ENCODE data around the gene C17orf58. TPM values are rescaled to one million over a fixed set of nuclear protein-coding genes. Genes with fewer than 3 reads are reported as not detected.

Gene C17orf58
- total and polyA plus RNA-seq, 9 of the 15 experiments (the other 6 are each of a cell fraction or from before 2014, with no cell fraction given) = 8.6 to 37.4 (median 27.6) TPM

GRCh38 chr17:67974185-67974584, 22.1 kb downstream of the C17orf58 start:
- H3K9me1 ChIP-seq (ENCODE audit: control insufficient read depth, insufficient read depth, low read length) = no peaks in the 10 kb centered on the region
- H4K20me1 ChIP-seq (replicated peaks; ENCODE audit: control insufficient read depth, insufficient read depth, low read length) = no peaks in the 10 kb centered on the region
- FAIRE-seq = no peak
- ChIA-PET CTCF (ENCODE audit: low intra/inter-chr PET ratio) (no interaction called here), POLR2A (interaction anchor here (1.2 kb wide), 1 partner anchor 19 kb away, joined by 4 read pairs; no protein-coding TSS in a partner anchor)
- no peak overlapping the region for H3K9ac ChIP-seq (ENCODE audit: insufficient read depth in 1 of 2, low read depth in 2 of 2, low read length in 2 of 2)
- no peaks in the 10 kb centered on the region for H3K79me2 ChIP-seq (ENCODE audit: control insufficient read depth, insufficient read depth, low read length)
- no peak overlapping the region for H2AFZ ChIP-seq (ENCODE audit: low read depth, low read length)
- intact Hi-C loops (cut with micrococcal nuclease) (loop anchor here (5.0 kb wide), 1 partner anchor 142 kb away; no protein-coding TSS in a partner anchor), in situ Hi-C loops (cut with MboI) (loop anchor here (25.0 kb wide), 2 partner anchors 488 to 788 kb away; partner anchors contain the start of gene WIPI1)
- no peaks in the 10 kb centered on the region for H3K27me3 ChIP-seq (ENCODE audit: control insufficient read depth in 2 of 2, insufficient read depth in 2 of 2, low read length in 2 of 2)
- no peaks in the 10 kb centered on the region for H3K9me3 ChIP-seq (replicated peaks; ENCODE audit: control insufficient read depth, insufficient read depth, low read depth, low read length)
- H3K4me2 ChIP-seq (ENCODE audit: insufficient read depth, low read length) = no peak overlapping the region
- BruUV-seq (replicated peaks) = no TSS peak
- ATAC-seq = no peak
- no peak overlapping the region for H3K4me3 ChIP-seq
- H3K27ac ChIP-seq (ENCODE audit: extremely low read depth, low read depth, low read length) = no peak overlapping the region
- H3K4me1 ChIP-seq (replicated peaks in 1 of 2; ENCODE audit: control insufficient read depth in 2 of 2, insufficient read depth in 2 of 2, low read length in 2 of 2) = no peaks in the 10 kb centered on the region
- peaks cover 21% of the 10 kb centered on the region; the same call in 1 of the 3 replicates for H3K36me3 ChIP-seq (ENCODE audit: control insufficient read depth, insufficient read depth, low read length)
- TF ChIP-seq KDM4B (IDR thresholded peaks at IDR 0.05; ENCODE audit: borderline replicate concordance in 2 of 2, low read depth in 1 of 2) (no peak), FOXJ2 (tag; IDR thresholded peaks at IDR 0.05) (no peak), CGGBP1 (CRISPR knock-in tag; IDR thresholded peaks at IDR 0.05) (no peak), HMG20B (CRISPR knock-in tag; IDR thresholded peaks at IDR 0.05) (no peak), TBL1XR1 (IDR thresholded peaks at IDR 0.05; ENCODE audit: low read length in 2 of 2) (no peak)
- WGBS (ENCODE audit: insufficient coverage, low coverage, missing lambda C conversion rate) = 86% methylated on average over 9 of the region's 9 CpGs
- DNase-seq (ENCODE audit: extremely low read depth in 1 of 4, low spot score in 3 of 4) = no peak

GRCh38 chr17:67970783-67971182, 25.5 kb downstream of the C17orf58 start:
- ATAC-seq (no peak), DNase-seq (ENCODE audit: extremely low read depth in 1 of 4, low spot score in 3 of 4) (no peak), FAIRE-seq (no peak)
- no peaks in the 10 kb centered on the region for H3K9me1 ChIP-seq (ENCODE audit: control insufficient read depth, insufficient read depth, low read length)
- WGBS (ENCODE audit: insufficient coverage, low coverage, missing lambda C conversion rate) = 76% methylated on average over 6 of the region's 7 CpGs
- in situ Hi-C loops (cut with MboI) (loop anchor here (25.0 kb wide), 2 partner anchors 492 to 792 kb away; partner anchors contain the start of gene WIPI1), intact Hi-C loops (cut with micrococcal nuclease) (loop anchor here (5.0 kb wide), 1 partner anchor 138 kb away; no protein-coding TSS in a partner anchor)
- H4K20me1 ChIP-seq (replicated peaks; ENCODE audit: control insufficient read depth, insufficient read depth, low read length) = no peaks in the 10 kb centered on the region
- no peaks in the 10 kb centered on the region for H3K79me2 ChIP-seq (ENCODE audit: control insufficient read depth, insufficient read depth, low read length)
- no TSS peak for BruUV-seq (replicated peaks)
- H3K27me3 ChIP-seq (ENCODE audit: control insufficient read depth in 2 of 2, insufficient read depth in 2 of 2, low read length in 2 of 2) = no peaks in the 10 kb centered on the region
- peaks cover 29% of the 10 kb centered on the region; the same call in 2 of the 3 replicates for H3K36me3 ChIP-seq (ENCODE audit: control insufficient read depth, insufficient read depth, low read length)
- no peaks in the 10 kb centered on the region for H3K4me1 ChIP-seq (replicated peaks in 1 of 2; ENCODE audit: control insufficient read depth in 2 of 2, insufficient read depth in 2 of 2, low read length in 2 of 2)
- no peak overlapping the region for H2AFZ ChIP-seq (ENCODE audit: low read depth, low read length)
- no peak overlapping the region for H3K9ac ChIP-seq (ENCODE audit: insufficient read depth in 1 of 2, low read depth in 2 of 2, low read length in 2 of 2)
- H3K4me3 ChIP-seq = no peak overlapping the region
- no peak overlapping the region for H3K27ac ChIP-seq (ENCODE audit: extremely low read depth, low read depth, low read length)
- H3K9me3 ChIP-seq (replicated peaks; ENCODE audit: control insufficient read depth, insufficient read depth, low read depth, low read length) = no peaks in the 10 kb centered on the region
- CTCF ChIA-PET (ENCODE audit: low intra/inter-chr PET ratio) = no interaction called here
- POLR2A ChIA-PET = no interaction called here
- no peak overlapping the region for H3K4me2 ChIP-seq (ENCODE audit: insufficient read depth, low read length)
- TF ChIP-seq ELK3 (CRISPR knock-in tag; IDR thresholded peaks at IDR 0.05) = no peak
- no peak for TF ChIP-seq BRD9 (IDR thresholded peaks at IDR 0.05; ENCODE audit: low read depth, partially characterized antibody)
- TF ChIP-seq TAF1 (IDR thresholded peaks at IDR 0.05; ENCODE audit: control insufficient read depth, extremely low read depth, insufficient read depth, low read length, severe bottlenecking) = no peak
- TF ChIP-seq PATZ1 (CRISPR knock-in tag; IDR thresholded peaks at IDR 0.05; ENCODE audit: borderline replicate concordance) = no peak
- TF ChIP-seq KLF10 (CRISPR knock-in tag; IDR thresholded peaks at IDR 0.05) = no peak
- no peak for TF ChIP-seq ZNF444 (CRISPR knock-in tag; IDR thresholded peaks at IDR 0.05)
- TF ChIP-seq FOXJ2 (tag; IDR thresholded peaks at IDR 0.05) = no peak
- no peak for TF ChIP-seq JUN (IDR thresholded peaks at IDR 0.05; ENCODE audit: borderline replicate concordance, low read depth, low read length)
- no peak for TF ChIP-seq JUN (CRISPR knock-in tag; IDR thresholded peaks at IDR 0.05; ENCODE audit: borderline replicate concordance)
